Cardiac muscle cell (in vitro differentiated cells and primary cell): ENCODE measurements around the gene ANO6. TPM values are rescaled to one million over a fixed set of nuclear protein-coding genes. Genes with fewer than 3 reads are reported as not detected.

Source experiments
- DNase-seq, 2 donors: peaks; one replicate each; pipeline versions ENCODE4 v3.0.0 to v3.0.0-alpha.2; 2010 to 2017; ENCODE audit warnings: low read depth in 1 of 2, low spot score in 1 of 2
- H3K27ac ChIP-seq: fragments of 200-600 bp; sonication (generic); 2 replicates; pipeline ENCODE4 v1.5.1; 2016
- H3K27me3 ChIP-seq: fragments of 200-600 bp; sonication (generic); 2 replicates; pipeline ENCODE4 v1.6.0; 2016; ENCODE audit warnings: control low read depth
- H3K36me3 ChIP-seq: fragments of 200-600 bp; sonication (generic); 2 replicates; pipeline ENCODE4 v1.5.1; 2016; ENCODE audit warnings: control low read depth
- H3K4me1 ChIP-seq: fragments of 200-600 bp; sonication (generic); 2 replicates; pipeline ENCODE4 v1.8.1; 2017; ENCODE audit warnings: low read depth, mild to moderate bottlenecking, mixed run types
- H3K4me3 ChIP-seq: fragments of 200-600 bp; sonication (generic); 2 replicates; pipeline ENCODE4 v1.5.1; 2016; ENCODE audit warnings: mild to moderate bottlenecking
- H3K9me3 ChIP-seq: fragments of 200-600 bp; sonication (generic); 2 replicates; pipeline ENCODE4 v1.5.1; 2017; ENCODE audit warnings: low read depth, mild to moderate bottlenecking, control low read depth
- CTCF ChIP-seq: IDR thresholded peaks from 2 replicates; pipeline ENCODE4 v1.5.1; 2012; ENCODE audit warnings: low read depth, mild to moderate bottlenecking, low read length
- polyA plus RNA-seq: library from polyadenylated mRNA; unstranded; fragments of >200 nt; fragmentation: Nextera tagmentation; extraction: Ambion mirVana; gene quantifications from 2 replicates; pipeline ENCODE4 v1.2.1, GENCODE V29; 2016
- total RNA-seq: library from RNA; depleted of rRNA; stranded (reverse); fragments of >200 nt; gene quantifications from 2 replicates; pipeline ENCODE4 v1.2.3, GENCODE V29; 2016

The ANO6 gene
- total and polyA plus RNA-seq, 2 experiments from 2014 or later: 36.0 to 50.8 TPM

GRCh38 chr12:45329702-45330101 is 113.8 kb downstream of the ANO6 start:
- peaks cover 13% of the 10 kb centered on the region for H3K4me1 ChIP-seq
- H3K27me3 ChIP-seq: no peaks in the 10 kb centered on the region
- H3K9me3 ChIP-seq: no peaks in the 10 kb centered on the region
- DNase-seq: no peak
- TF ChIP-seq CTCF: no peak
- H3K4me3 ChIP-seq: no peak overlapping the region
- H3K27ac ChIP-seq: no peak overlapping the region
- no peaks in the 10 kb centered on the region for H3K36me3 ChIP-seq

DNA sequence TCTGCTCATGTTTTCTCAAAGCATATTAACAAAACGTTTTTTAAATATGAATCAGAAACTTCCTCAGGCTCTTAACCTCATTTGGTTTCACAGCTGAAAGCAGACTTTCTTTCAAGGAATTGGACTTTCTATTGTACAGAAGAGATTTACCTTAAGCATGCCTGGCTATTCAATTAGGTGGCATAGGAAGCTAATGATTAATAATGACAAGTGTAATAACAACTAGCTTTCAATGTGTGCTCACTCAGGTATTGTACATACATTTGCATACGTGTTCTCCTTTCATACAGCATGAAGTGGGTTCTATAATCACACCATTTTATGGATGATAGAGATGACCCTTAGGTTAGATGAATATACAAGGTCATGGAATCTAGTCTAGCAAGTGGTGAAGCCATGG is 115.7 kb downstream of the ANO6 start:
- Histone ChIP-seq H3K27ac (no peak overlapping the region), H3K4me1 (peaks cover 10% of the 10 kb centered on the region), H3K4me3 (no peak overlapping the region), H3K36me3 (no peaks in the 10 kb centered on the region), H3K9me3 (no peaks in the 10 kb centered on the region), H3K27me3 (no peaks in the 10 kb centered on the region)
- TF ChIP-seq CTCF: no peak
- DNase-seq: no peak

- peaks cover 33% of the 10 kb centered on the region for H3K4me1 ChIP-seq
Measured at GRCh38 chr12:45334396-45334795, 118.5 kb downstream of the ANO6 start.

DNA sequence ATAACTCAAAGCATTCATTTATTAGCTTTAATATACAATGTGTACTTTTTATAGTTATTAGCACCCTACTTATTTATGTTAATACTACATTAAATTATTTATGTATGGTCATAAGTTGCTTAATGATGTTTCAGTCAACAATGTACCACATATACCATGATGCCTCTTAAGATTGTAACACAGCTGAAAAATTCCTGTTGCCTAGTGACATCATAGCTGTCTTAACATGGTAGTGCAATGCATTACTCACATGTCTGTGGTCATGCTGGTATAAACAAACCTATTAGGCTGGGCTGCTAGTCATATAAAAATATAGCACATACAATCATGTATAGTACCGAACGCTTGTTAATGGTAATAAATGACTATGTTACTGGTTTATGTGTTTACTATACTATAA is 120.4 kb downstream of the ANO6 start:
- TF ChIP-seq CTCF: no peak
- Histone ChIP-seq H3K27me3 (no peaks in the 10 kb centered on the region), H3K4me1 (peaks cover 43% of the 10 kb centered on the region), H3K9me3 (no peaks in the 10 kb centered on the region), H3K36me3 (no peaks in the 10 kb centered on the region), H3K4me3 (no peak overlapping the region), H3K27ac (peak overlapping the region; percentile 99)
- DNase-seq: peak in 1 of 2 donors; percentile 91

More at GRCh38 chr12:45334396-45334795, 118.5 kb downstream of the ANO6 start:
- DNase-seq: no peak
- TF ChIP-seq CTCF: no peak
- Histone ChIP-seq H3K27me3 (no peaks in the 10 kb centered on the region), H3K27ac (no peak overlapping the region), H3K4me3 (no peak overlapping the region), H3K9me3 (no peaks in the 10 kb centered on the region), H3K36me3 (no peaks in the 10 kb centered on the region)

GRCh38 chr12:45336762-45337596 is 121.1 kb downstream of the ANO6 start:
- no peak overlapping the region for H3K4me3 ChIP-seq
- H3K4me1 ChIP-seq: peaks cover 43% of the 10 kb centered on the region
- no peaks in the 10 kb centered on the region for H3K36me3 ChIP-seq
- H3K27ac ChIP-seq: peak overlapping the region; percentile 99
- H3K27me3 ChIP-seq: no peaks in the 10 kb centered on the region
- H3K9me3 ChIP-seq: no peaks in the 10 kb centered on the region
- no peak for TF ChIP-seq CTCF
- DNase-seq: peak in 1 of 2 donors; percentile 70
